SKM-1 treated with dmso at 0.1 percent for 144 hours (cell line): ENCODE measurements around the gene TERB1.

Experiments
- DNase-seq: peaks from one replicate; lab custom pipeline; 2025; ENCODE audit not compliant: unreplicated experiment; lab: John Stamatoyannopoulos, UW

TERB1 gene, protein sequence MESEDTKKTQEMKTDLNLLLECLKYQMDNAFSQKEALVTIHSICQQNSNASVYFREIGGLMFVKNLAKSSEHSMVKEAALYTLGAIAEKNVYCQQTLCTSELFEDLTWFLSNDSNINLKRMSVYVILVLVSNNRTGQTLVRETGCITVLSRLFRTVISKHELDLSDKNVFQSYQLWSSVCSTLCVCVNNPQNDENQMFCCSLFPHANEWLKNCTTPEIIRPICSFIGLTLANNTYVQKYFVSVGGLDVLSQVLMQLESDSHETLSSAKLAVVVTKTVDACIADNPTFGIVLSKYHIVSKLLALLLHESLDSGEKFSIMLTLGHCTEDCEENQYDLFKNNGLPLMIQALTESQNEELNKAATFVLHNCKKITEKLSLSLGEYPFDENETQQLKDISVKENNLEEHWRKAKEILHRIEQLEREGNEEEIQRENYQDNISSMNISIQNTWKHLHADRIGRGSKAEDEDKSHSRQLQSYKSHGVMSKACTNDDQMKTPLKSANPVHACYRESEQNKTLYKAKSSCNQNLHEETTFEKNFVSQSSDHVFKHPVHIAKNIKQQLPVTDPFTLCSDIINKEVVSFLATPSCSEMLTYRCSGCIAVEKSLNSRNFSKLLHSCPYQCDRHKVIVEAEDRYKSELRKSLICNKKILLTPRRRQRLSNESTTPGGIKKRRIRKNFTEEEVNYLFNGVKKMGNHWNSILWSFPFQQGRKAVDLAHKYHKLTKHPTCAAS

DNA sequence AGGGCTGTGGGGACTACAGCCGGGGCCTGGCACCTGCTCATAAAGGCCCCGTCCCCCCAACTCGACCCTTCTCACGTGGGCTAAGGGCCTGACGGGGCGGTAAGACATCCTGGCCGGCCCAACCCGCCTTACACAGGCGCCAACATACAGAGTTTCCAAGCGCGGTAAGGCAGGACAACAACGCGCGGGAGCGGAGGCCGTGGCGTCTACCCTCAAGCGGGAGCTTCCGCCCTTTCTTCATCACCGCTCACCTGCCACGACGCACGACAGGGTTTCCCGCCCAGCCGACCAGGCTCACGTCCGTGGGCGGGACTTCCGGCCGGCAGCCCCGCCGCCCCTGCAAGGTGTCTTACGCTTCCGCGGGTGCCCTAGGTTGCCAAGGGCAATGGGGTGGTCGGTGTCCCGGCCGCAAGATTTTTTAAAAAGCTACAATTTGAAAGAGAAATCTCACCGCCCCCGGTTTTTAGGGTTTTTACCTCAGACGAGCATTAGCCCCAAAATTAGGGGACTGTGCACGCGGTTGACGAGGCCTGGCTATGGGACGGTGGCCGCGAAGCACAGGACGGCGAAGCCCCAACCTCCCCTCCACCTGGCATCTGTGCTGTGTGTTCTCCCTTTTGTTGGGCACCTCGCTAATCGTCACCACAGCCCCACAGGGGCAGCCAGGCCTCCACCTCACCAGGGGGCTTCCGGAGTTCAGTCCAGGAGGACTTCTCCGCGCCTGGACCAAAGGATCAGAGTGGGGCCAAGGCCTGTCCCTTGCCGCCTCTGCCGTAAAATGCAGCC lies at the start of gene TERB1:
Gene TERB1 (minus strand): TSS at position 265 of the 786 bp plus-strand sequence. CDS start 4,786 bp downstream, outside the sequence.
- no peak for DNase-seq

DNA sequence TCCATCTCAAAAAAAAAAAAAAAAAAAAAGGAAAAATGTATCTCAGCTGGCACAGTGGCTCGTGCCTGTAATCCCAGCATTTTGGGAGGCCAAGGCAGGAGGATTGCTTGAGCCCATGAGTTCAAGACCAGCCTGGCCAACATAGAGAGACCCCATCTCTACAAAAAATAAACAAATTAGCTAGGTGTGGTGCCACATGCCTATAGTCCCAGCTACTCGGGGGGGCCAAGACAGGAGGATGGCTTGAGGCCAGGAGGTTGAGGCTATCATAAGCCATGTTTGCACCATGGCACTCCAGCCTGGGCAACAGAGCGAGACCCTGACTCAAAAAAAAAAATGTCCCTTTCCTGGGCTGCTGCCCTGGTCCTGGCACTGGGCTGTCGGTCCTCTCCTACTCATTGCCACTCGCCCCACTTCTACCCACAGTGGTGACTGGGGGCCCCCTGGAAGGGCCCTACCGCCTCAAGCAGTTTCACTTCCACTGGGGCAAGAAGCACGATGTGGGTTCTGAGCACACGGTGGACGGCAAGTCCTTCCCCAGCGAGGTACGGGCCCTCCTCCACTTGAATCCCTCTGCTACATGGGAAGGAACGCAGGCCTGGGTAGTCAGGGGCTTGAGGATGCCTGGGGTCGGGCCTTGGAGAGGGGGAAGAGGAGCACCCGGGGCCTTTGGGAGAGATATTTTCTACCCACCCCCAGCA lies 48.9 kb upstream of the TERB1 start:
- DNase-seq, result no peak

DNA sequence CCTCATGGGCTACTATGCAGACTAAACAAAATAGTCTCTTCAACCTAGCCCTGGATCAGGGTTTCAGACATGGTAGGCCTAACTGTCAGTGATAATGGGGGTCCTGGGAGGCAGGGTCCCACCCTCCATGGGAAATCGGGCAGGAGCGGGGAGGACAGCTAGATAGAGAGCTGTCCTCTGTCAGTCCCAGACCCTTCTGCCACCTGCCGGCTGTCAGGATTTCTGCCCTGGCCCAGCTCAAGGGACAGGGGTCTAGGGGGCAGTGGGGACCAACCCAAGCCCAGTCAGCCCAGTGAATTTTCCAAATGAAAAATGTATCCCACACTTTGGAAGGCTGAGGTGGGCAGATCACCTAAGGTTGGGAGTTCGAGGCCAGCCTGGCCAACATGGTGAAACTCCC lies 48.2 kb upstream of the TERB1 start:
- no peak for DNase-seq

DNA sequence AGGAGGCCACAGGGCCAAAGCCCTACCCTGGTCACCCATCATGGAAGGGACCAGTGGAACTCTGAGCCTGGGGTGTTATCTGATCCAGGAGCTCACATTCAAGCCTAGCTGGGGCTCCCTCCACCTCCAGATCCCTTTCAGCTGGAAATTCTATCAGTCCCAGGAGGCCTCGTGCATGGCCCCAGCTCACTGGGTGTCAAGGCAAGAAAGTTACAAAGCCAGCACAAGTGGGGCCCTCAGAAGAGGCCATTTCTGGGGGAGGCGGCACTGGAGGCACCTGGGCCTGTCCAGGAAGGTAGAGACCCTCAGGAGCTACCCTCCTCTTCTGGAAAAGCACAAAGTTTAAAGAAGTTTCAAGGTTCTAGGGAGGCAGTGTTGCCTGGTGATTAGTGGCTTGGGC lies 47.6 kb upstream of the TERB1 start:
- DNase-seq, result no peak

DNA sequence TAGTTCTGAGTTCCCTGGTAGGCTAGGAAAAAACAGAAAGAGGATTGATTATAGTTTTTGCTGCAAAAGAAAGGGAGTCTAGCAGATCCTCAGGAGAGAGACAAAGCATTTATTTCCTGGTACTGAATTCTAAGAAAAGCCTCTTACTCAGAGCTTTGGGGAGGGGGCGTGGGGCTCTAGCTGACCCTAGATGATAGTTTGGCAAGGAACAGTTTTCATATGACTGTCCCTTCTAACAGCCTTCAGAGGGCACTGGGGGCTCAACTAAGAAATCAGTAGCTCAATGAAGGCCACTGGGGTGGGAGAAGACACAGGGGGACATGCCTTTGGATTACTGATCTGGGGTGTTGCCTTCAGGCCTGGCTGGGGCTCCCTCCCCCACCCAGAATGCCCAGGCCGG lies 46.8 kb upstream of the TERB1 start:
- DNase-seq, result no peak

DNA sequence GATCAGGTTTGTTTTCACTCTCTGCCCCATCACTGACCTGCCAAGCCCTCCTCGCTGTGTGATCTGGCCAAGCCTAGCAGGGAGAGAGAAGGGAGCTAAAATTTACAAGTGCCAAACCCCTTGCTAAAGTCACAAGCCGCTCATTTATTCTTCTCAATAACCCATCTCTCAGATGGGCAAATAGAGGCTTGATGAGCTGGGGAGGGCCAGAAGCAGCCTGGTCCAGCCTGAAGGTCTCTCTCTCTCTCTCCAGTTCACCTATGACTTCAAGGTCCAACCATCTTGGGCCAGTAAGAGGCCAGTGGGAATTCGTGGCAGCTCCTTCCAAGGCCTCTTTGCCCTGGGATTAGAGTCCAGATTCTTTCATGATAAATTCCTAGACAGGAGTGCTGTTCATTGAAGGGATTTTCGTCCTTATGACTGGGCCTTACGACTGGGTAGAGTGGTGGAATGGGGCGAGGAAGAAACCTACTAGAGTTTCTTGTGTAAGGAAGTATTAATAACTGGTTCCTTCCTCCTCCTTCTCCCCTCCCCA lies 46.2 kb upstream of the TERB1 start:
- no peak for DNase-seq

DNA sequence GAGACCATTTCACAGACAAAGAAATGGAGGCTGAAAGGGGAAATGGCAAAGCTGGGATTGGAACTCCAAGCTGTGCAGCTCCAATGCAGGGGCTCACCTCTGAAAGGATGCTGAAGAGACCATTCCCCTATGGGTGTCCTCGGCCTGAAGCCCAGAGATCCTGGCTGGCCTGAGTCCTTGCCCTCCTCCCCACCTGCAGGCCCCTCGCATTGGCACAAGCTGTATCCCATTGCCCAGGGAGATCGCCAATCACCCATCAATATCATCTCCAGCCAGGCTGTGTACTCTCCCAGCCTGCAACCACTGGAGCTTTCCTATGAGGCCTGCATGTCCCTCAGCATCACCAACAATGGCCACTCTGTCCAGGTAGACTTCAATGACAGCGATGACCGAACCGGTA lies 45.4 kb upstream of the TERB1 start:
- DNase-seq, result no peak

DNA sequence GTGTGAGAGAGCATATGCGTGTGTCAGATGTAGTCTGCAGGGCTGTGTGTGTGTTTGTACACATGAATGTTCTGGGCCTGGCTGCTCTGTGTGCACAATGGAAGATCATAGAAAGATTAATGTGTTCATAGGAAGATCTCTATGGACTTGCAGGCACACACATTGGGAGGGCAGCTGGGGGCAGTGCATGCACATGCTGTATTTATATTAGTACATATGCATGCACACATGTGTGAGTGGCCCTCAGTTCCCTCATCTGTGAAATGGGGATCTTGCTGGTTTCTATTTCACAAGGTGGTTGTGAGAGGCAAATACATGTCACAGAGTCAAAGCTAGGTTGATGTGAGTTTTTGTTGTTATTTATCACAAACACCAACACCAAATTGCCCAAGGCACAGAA lies 44.9 kb upstream of the TERB1 start:
- DNase-seq, result no peak

DNA sequence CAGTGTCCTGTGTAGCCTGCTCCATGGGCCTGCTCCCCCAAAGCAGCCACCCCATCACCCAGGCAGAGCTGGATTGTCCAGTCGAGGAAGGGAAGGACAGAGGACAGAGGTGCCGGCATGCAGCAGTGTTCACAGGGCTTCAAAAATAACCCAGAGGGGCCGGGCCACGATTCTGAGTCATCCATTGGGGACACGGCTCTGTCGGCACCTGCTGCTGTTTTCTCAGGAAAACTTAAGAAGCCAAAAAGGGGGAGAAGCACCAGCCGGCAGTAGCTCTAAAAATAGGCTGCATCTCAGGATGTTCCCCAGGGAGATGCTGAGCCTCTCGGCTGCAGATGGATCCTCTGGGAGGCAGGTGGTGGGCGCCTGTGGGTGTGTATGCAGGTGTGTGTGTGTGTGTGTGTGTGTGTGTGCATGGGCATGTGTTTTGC lies 44.4 kb upstream of the TERB1 start:
- DNase-seq, result no peak

DNA sequence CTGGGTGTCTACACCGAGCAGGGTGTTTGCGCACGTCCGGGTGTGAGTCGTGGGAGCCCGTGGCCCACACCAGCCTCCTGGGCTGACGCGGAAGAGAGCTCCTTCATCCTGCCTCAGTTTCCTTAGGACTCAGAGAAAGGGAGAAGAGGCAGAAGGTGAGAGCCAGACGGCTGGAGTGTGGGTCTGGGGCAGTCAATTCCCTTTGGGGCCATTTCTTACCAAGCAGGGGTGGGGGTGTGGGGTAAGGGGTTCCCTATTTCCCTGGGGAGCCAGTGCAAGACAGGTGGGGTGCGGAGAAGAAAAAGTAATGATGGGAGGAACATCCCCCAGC lies 43.7 kb upstream of the TERB1 start:
- DNase-seq, result no peak

DNA sequence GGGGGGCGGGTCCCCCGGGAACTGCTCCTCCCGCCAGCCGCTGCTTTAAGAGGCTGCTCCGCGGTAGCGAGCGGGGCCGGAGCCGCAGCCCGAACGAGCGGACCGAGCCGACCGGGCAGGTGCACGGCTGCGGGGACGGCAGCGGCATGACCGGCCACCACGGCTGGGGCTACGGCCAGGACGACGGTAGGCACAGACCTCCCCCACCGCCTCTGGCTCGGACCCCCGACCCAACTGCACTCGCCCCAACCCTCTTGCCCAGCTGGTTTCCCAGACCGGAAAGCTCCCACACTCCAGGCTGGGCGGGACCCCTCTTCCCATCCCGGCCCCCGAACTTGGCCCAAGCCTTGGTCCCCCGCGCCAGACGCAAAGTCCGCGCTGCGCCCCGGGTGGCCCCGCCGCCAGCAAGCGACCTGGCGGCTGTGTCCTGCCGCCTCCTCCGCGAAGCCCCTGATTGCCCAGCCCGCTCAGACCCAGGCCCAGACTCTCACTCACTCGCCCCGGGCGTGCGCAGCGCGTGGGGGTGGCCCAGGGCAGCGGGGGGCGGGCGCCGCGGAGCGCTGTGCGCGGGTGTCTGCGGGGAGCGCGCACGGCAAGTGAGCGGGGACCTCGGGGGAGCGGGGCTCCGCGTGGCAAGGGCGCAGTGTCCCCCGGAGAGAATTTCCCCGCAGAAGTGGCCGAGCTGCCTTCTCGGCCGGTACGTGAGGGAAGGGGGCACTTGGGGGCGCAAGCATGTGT lies 43.1 kb upstream of the TERB1 start, which contains the start of gene CA7:
Gene CA7 (plus strand): TSS at position 73 of the 738 bp plus-strand sequence. CDS start 74 bp downstream, at position 147.
- DNase-seq, result no peak

DNA sequence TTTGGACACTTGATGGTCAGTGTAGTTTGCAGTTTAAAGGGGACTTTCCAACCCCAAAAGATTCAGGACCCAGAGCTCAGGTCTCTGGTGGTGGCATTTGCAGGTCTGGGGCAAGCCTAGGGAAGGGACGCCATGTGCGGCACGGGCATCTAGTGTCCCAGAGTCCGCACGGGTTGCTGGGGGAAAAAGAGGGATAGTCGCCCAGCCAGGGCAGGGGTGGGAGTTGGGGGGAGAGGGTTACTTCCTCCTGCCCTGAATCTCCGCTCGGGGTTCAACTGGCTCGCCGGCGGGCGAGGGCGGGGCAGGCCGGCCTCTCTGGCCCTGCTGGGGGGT lies 42.6 kb upstream of the TERB1 start:
- no peak for DNase-seq

DNA sequence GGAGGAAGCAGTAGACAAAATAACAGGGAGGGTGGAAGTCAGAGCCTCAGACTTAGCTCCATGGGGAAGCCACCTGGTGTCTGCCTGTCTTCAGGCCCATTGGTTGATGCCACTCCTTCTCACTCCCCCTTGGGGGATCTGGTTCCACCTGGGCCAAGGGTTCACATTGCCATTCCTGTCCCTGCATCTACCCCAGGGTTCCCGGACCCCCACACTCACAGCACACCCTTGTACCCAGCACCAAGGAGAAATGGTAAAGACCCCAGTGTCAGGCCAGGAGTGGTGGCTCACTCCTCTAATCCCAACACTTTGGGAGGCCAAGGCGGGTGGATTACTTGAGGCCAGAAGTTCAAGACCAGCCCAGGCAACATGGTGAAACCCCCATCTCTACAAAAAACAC lies 41.8 kb upstream of the TERB1 start:
- DNase-seq, result no peak

DNA sequence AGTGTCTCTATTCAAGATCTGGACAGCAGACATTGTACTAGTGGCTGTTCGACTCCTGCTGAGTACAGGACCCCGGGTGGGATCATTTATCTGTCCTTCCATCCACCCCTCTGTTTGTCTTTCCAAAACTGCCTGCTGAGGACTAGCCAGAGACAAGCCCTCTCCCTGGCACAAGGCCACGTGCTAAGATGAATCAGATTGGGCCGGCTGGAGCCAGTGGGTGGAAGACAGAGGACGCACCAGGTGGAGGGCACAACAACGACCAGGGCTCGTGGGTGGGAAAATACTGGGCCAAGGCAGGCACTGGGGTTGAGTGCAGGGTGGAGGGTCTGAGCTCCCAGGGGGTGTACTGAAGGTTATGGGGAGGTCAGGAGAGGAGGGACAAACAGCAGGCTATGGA lies 41.4 kb upstream of the TERB1 start:
- no peak for DNase-seq

DNA sequence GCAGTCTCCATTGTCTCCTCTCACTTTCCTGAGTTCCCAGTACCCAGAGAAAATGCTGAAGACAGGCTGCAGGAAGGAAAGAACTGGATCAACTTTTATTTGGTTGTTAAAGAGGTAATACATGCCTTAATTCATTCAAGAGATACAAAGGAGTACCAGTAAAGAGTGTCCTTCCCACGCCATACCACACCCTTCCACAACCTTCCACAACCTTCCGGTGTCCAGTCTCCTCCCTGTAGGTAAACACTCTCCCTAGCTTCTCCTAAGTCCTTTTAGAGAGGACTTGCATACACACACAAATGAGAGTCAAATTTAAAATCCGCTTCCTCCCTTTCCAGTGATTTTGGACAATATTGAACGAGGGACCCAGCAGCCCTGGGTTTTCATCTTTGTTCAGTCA lies 40.0 kb upstream of the TERB1 start:
- no peak for DNase-seq

DNA sequence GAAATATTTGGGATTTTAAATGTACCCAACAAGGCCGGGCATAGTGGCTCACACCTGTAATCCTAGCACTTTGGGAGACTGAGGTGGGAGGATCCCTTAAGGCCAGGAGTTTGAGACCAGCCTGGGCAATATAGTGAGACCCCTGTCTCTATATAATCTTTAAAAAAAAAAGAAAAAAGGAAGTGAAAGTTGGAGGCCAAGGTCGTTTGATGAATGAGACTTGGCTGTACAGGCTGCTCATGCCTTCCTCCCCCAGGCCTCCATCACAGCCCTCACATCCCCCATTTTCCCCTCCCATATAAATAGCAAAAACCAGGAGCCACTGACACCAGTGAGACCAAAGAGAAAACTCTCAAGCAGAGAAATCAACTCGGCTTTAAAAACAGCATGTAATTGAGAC lies 39.5 kb upstream of the TERB1 start:
- no peak for DNase-seq

DNA sequence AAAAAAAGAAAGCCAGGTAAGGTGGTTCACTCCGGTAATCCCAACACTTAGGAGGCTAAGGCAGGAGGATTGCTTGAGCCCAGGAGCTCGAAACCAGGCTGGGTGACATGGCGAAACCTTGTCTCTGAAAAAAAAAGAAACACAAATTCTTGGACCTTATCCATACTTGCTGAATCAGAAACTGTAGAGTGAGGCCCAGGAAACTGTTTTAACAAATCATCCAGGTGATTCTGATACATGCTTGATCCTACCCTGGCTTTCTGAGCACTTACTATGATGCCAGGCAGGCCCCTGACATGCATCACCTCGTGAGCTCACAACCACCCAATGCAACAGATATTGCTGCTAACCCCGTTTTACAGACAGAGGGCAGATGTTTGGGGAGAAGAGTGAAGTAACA lies 33.4 kb upstream of the TERB1 start:
- no peak for DNase-seq

DNA sequence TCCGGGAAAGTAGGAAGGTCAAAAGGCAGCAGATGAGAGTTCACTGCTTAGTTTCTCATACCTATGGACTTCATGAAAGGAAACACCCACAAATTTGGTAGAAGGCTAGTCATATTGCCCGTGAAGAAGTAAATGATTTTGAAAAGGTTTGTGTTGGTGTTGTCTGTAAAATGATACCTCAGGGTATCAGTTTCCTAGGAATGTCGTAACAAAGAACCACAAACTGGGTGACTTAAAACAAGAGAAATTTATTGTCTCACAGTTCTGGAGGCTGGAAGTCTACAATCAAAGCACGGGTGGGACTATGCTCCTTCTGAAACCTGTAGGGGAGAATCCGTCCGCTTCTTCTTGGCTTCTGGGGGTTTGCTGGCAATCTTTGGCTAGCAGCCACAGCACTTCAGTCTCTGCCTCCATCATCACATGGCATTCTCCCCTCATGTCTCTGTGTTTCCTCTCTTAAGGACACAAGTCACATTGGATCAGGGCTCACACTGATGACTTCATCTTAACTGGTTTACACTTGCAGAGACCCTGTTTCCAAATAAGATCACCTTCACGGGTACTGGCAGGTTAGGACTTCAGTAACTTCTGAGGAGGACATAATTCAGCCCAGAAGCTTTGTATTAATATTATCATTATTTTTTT lies 31.4 kb upstream of the TERB1 start:
- DNase-seq, result no peak

DNA sequence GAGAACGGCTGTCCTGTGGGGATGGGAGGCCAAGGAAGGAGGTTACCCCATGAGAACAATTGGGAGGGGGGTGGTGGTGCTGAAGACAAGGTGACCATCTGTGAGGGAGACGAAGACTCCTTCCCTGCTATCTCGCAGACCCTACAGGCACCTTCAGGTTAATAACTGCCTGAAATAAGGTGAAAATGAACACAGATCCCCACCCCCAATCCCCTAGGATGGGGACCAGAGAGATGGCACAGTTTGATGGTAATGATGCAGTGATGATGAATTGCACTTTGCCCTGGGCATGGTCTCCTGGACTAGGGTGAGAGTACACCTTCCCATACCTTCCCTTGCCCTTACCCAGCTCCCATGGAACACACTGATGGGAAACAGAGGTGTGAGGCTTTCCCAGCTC lies 30.8 kb upstream of the TERB1 start:
- DNase-seq, result no peak
